ENCODE data around the gene CERCAM.
"Not testable (repeated sequence)": the region's sequence is repeated elsewhere in the genome, so short reads cannot be mapped to it uniquely, and the experiment has no call there.

Gene CERCAM

DNA sequence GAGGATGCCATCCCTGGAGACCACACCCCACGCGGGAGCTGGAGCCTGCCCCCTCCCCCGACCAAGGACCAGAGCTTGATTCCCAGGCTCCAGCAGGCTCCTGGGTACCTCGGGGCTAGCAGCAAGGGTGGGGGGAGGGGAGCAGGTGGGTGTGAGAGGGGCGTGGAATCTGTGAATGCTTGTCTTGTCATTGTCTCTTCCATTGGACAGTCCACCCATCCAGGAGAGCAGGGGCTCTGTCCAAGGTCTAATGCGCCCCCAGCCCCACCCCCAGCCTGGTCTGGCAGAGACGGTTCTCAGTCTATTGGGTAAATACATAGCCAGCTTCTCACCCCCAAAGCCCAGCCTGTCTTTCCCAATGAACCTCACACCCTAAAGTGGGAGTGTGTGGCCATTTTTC is 26.7 kb upstream of the CERCAM start:
- DNase-seq = no peak

DNA sequence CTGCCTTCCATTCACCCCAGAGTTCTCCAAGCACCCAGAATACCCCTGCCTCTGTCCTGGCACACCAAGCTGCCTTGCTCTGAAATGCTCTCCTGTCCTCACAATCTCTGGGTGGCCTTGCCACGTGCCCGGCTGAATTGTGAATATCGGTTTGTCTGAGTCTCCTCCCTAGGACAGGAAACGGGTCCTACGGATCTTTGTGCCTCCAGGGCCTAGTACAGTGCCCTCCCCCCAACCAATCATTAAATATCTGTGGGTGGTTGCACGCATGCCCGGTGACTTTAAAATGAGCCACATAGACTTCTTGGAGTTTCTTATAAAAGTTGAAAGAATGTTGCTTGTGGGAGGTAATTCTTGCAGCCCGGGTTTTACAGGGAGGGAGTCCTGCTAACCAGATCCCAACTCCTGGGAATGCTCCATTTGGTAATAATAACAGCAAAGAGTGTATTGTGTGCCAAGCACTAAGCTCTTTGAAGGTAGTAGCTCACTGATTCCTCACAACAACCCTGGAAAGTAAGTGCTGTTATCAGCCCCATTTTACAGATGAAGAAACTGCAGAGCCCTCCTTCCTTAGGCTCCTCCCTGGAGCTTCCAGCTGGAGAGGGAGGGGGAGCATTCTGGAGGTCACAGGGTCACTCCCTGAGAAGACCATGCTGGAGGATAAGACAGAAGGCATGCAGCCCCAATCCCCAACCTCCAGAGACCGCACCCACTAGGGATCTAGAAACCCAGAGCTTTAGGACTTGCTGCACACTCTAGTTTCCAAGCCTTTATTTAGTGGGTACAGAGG is 26.1 kb upstream of the CERCAM start:
- DNase-seq = no peak

DNA sequence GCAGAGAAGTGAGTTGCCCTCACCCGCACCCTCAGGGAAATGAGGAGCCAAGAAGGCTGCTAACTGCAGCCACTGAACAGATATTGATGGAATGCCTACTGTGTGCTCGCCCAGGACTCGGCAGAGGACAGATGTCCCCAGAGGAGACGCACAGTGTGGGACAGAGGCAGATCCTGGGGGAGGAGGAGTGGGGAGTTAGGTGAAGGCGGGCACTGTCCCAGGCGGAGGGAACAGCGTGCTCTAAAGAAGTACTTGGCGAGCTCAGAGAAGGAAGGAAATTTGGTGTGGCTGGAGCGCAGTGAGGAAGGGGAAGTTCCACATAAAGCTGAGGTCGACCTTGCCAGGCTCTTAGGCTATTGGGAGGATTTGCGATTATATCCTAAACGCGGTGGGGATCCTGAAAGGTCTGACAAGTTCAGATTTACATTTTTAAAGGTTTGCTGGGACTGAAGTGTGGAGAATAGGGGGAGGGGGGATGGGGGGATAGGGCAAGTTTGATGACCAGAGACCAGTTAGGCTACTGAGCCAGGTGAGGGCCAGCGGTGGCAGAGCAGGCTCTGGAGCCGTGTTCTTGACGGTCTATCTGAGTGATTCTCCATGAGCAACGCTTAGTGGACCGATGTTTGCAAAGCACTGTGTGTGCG is 23.6 kb upstream of the CERCAM start:
- DNase-seq = no peak

DNA sequence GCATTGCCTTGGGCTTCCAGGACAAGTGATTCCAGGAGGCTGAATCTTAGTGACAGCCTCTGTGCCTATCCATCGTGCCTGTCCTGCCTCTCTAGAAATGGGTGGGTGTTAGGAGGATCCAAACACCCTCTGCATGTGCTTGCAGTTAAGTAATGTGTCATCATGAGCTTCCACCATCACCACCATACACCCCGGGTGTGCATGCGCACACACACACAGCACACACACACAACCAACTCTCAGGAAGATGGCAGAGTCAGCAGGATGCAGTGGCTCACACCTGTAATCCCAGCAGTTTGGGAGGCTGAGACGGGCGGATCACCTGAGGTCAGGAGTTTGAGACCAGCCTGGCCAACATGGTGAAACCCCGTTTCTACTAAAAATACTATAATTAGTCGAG is 22.8 kb upstream of the CERCAM start:
- no peak for DNase-seq

DNA sequence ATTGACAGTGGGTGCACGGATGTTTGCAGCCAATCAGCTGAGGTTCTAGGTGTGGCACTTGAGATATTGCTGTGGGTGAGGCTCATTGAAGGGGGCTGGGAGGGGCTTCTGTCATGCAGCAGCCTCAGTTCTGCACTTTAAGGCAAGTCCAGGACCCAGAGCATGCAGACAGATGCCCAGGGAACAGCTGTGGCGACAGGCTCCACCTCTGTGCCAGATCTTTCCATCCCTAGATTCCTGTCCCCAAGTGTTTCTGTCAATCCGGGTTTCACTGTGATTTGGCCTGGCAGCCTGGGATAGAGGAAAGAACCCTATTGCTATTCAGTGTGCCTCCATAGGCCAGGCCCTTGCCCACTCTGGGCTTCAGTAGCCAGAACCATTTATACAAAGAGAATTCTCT is 20.8 kb upstream of the CERCAM start:
- DNase-seq = no peak

DNA sequence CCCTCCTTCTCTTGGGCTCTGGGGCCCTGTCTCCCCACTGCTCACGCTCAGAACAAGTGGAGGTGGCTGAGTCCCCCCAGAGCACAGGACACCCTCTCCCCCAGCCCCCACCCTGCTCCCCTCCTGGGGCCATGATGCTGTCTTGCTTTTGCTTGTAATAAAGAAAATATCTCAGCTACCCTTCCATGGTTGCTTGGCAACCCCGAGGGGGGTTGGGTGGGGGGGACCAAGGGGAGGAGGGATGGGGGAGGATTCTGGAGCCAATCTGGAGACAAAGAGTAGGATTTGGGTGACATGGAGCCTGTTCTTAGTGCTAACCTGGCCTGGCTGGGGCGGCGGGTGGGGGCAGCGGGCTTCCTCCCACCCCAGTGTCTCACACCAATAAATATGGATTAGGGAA is 16.1 kb upstream of the CERCAM start:
- no peak for DNase-seq

DNA sequence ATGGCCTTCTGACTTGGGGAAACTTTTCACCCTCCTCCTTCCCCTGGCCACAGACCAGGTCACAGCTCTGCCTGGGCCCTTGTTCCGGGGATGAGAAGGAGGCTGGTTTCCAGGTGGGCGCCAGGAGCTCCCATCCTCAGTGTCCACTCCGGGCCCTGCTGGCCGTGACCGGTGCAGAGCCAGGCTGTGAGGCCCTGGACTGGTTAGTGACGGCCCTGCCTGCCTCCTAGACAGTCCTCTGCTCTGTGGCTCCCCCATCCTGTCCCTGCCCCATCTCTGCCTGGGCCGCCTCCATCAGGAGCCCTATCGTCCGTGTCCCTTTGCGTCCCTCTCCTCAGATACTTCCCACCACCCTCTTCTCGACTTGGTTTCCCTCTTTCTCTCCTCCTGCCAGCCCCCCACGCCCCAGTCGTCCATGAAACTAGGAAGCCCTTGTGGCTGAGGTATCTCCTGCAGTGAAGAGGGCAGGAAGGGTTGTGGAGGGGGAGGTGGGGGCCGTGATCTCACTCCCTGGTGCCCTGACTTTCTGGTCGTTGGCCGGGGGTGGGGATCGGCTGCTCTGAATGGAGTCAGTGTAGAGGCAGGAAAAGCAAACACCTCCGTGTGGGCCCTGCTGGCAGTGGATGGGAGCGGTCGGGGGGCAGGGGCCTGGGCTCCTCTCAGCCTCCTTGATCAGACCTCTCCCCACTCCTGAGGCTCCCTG is 15.4 kb upstream of the CERCAM start:
- no peak for DNase-seq

DNA sequence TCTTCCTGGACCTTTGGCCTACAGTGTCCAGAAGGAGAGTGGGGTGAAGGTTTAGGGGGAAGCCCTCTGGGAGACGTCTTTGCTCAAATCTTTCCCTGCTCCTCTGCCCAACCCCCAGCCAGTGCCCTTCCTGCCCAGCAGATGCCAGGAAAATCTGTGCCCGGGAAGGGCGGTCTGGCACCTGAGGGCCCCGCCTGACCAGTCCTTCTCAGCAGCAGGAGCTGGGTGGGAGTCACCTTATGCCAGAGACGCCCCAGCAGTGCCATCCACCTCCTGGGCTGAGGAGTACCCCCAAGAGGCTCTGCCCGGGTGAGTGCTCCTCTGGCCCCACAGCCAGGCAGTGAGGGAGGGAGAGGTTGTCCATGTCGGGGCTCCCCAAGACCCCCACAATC is 14.9 kb upstream of the CERCAM start:
- DNase-seq = no peak

DNA sequence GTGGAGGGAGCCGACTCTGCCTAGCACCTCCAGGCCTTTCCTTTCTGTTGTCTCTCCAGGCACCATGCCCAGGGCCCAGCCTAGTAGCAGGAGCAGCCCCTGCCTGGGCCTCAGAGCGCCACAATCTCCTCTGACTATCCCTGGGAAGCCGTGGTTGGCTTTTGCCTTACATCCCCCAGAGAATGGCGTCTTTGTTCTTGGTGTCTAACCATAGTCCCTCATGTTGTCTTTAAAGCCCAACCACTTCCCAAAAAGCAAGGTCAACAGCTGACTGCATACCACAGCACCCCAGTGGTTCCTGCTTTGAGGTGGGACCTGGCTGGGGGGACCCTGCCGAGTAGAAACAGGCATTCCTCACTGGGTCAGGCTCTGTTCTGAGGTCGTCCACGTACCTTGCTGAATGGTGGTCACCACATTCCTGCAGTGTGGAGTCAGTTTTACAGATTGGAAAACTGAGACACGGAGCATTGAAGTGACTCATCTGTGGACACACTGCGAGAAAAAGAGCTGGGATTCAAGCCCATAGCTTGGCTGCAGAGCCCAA is 13.7 kb upstream of the CERCAM start:
- no peak for DNase-seq

DNA sequence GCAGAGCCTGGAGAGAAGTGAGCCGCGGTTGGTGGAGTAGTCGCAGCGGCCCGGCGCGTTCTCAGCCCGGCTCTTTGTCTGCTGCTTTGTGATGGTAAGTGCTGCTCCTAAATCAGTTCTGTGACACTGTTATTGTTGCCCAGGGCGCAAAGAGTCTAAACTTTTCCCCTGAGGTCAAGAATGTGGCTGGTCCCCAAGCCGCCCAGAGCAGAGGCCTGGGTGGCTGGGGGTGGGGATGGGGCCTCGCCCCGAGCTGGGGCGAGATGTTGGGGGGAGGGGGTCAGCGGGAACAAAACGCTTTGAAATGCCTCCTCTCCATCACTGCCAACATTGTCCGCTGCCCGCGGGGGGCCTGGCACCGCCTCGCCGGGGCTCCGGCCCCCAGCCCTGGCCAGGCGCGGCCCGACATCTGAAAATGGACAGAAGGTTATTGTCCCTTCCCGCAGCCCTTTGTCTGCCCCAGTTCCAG is 11.7 kb upstream of the CERCAM start:
- DNase-seq = no peak

DNA sequence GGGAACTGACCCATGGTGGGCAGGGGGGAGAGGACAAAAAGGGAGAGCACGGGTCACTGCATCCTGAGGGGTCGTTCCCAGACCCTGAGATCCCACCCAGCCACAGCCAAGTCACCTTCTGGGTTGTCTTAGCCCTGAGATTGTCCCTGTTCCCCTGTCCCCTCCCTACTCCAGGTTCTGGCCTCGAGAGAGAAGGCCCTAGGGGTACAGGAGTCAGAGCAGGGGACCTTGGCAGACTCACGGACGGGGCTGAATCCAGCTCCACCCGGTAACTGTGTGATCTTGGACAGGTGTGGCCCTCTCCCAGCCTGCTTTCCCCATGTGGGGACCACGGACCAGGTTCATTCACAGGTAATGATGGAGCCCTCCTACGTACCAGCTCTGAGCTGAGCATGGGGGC is 11.2 kb upstream of the CERCAM start:
- DNase-seq = no peak

DNA sequence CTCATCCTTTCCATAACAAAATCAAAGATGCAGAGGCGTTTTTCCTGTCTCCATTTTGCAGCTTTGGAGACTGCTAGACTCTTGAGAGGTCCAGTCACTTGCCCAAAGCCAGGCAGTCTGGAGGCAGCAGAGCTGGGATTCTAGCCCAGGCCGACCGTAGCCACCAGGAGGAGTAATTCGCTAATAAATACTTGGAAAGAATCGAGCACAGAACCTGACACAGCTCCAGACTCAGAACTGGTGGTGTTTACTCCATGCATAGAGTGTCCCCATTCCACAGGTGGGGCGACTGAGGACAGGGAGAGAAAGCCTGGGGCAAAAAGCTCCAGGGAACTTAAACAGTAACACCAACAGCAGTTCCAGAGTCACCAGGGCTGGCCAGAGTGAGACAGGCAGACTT is 10.7 kb upstream of the CERCAM start:
- no peak for DNase-seq

DNA sequence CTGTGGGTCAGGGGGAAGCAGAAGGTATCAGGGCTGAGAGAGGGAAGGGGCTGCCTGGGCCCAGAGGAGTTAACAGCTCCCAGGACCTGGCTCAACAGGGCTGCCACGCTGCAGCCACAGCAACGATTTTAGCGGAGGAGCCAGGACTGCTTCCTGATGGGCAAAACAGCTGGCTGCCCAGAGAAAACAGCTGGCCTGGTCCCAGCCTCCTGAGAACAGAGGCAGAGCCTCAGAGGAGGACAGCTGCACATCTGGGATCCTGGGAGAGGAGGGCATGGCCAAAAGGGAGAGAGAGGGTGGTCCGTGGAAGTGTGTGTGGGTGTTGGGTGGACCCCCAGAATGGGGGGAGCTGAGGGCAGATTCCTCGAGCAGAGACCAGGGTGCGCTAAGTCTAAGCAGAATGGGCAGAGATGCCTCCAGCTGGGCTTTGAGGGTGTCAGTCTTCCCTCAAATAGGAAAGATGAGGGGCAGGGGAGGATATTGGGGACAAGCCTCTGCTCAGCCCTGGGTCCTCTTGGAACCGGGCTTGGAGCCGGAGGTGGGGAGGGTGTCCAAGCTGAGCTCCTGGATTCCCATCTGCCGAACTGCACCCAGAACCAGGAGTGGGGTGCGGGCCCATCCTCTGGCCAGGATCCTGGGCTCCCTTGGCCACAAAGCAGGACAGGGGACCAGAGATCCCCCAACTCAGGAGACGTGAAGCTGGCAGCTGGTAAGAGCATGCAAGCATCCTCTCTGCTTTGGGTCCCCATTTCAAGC is 9.1 kb upstream of the CERCAM start:
- no peak for DNase-seq

DNA sequence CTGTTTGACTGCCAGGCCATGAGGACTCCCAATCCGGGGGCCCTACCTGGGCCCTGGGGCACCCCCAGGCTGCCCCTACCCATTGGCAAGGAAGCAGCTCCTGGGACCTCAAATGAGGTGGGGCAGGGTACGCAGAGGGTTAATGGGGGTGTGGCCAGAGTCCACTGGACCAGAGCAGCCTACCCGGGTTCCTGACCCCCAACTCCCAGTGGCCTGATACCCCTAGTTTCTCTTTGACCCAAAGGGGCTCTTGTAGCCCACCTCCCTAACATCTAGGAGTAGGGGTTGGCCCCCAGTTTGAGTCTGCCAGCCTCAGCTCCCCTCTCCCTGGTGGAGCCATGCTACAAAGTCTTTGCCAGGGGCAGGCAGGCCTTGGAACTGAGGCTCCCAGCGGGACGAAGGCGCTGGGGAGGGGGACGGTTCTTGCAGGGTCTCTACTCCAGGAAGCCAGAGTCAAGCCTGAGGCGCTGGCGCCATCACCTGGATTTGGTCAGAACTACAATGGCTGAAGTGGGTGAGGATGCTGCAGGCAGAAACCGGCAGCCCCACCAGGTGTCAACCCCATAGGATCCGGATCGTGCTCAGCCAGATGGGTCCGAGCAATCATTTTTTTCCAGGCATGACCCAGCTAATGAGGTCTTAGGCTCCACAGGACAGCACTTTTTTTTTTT is 8.4 kb upstream of the CERCAM start:
- peak; percentile 58 for DNase-seq

DNA sequence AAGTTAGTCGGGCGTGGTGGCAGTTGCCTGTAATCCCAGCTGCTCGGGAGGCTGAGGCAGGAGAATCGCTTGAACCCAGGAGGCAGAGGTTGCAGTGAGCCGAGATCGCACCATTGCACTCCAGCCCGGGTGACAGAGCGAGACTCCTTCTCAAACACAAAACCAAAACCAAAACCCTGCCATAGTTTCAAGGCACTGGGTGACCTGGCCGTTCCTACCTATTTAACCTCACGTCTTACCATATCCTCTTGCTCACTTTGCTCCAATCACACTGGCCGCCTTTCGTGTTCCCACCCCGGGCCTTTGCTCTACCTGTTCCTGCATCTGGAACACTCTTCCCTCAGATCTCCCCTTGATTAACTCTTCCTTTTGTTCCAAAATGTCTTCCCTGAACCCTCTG is 6.9 kb upstream of the CERCAM start:
- DNase-seq = not testable (repeated sequence)

DNA sequence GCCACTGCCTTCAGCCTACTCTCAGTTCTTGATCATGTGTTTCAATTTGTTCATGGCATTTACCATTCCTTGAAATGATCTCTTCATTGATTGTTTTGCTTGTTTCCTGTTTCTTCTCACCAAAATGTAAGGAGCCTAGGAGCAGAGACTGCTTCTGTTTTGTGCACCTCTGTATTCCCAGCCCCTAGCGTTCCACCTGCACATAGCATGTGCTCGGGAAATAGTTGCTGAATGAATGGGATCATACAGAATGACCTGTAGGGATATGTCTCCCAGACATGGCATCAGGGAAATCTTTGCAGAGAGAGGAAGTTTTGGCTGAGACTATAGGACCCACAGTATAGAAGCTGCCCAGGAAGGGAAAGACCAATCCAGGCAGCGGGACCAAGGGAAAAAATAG is 6.2 kb upstream of the CERCAM start:
- DNase-seq = no peak

DNA sequence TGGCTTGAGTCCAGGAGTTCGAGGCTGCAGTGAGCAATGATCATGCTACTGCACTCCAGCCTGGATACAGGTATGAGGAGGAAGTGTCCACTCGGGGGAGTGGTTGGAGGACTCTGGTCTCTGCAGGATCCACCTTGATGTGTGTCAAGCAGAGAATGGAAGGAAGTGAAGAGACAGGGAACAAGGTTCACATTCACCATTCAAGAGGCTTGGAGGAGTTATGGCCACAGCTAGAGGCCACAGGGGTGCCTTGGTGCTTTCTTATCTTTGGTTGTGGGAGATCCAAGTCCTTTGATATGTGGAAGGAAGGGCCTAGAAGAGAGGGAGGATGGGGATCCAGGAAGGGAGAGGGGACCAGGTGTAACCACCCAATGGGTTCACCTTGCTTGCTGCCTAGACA is 5.4 kb upstream of the CERCAM start:
- DNase-seq = no peak

DNA sequence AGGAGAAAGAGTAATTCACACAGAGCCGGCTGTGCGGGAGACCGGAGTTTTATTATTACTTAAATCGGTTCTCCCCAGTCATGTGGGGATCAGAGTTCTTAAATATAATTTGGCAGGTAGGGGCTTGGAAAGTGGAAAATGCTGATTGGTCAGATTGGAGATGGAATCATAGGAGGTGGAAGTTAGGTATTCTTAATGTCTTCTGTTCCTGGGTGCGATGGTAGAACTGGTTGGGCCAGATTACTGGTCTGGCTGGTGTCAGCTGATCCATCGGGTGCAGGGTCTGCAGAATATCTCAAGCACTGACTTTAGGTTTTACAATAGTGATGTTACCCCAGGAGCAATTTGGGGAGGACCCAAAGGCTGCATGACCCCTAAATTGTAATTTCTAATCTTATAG is 4.6 kb upstream of the CERCAM start:
- no peak for DNase-seq

DNA sequence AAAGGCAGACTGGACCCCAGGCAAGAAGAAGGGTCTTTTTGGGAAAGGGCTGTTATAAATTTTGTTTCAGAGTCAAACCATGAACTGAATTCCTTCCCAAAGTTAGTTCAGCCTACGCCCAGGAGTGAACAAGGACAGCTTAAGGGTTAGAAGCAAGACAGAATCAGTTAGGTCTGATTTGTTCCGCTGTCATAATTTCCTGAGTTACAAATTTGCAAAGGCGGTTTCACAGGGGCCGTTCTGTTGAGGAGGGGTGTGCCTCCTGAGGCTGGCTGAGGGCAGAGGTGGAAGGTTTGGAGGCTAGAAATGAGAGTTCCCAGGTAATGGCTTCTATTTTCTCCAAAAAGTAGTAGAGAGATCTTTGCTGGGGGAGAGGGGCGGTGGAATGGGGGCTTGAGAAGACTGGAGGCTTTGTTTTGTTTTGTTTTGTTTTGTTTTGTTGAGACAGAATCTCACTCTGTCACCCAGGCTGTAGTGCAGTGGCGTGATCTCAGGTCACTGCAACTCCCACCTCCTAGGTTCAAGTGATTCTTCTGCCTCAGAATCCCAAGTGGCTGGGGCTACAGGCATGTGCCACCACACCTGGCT is 4.1 kb upstream of the CERCAM start:
- DNase-seq = no peak

DNA sequence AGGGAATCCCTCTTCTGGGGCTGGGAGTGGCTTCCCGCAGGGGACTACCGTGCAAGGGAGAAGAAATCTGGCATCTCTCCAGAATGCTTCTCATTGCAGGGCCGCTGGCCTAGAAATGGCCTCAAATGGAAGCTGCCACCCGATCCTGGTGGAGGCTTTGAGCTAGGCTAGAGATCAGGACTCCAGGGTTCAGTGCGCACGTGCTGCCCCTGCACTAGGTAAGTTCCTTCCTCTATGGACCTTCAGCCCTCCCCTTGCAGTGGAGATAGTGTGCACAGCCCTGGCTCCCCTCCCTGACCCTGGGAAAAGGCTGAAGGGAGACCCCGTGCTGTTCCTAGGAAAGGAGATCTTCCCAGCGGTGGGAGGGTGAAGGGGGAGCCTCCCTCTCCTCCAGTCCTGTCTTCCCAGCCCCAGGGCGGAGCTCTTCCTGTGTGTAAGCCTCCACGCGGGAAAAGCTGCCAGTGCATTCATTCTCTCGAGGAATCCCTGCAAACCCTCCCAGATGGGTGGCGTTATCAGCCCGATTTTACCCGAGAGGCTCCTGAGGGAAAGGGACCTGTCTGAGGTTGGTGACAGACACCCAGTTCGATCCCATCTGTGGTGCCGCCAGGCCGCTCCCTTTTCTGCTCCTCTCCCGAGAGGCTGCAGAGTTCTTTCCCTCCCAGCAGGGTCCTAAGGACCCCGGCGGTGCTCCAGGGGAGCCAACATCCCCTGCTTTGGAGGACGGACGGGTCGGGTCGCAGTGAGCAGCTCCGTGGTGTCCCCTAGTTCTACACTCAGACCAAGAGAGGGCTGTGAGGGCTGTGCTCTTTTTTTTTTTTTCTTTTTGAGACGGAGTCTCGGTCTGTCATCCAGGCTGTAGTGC is 1.4 kb upstream of the CERCAM start:
- DNase-seq = peak; percentile 94

DNA sequence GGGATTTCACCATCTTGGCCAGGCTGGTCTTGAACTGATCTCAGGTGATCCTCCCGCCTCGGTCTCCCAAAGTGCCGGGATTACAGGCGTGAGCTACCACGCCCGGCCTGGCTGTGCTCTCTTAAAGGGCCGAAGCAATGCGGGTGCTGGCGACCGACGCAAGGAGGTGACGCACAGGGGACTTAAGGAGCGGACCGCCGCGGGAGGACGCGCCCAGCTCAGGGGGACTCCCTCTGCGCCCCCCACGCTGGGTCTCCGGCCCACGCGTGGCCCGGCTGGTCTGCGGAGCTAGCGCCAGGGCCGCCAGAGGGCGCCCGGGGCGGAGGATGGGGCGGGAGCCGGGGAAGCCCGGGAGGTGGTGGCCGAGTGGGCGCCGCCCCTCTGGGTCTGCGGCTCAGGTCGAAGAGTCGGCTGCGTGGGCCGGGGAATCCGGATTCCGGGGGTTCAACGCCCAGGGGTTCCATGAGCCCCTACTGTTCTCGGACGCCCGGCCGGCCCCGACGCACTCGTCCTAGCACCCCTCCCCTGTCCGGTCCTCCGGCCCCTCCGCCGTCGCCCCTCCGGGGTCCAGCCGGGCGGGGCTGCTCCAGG is 502 bp upstream of the CERCAM start:
- peak; percentile 72 for DNase-seq
